ENCODE data around the gene USP15.
"Not testable (repeated sequence)": the region's sequence is repeated elsewhere in the genome, so short reads cannot be mapped to it uniquely, and the experiment has no call there.

USP15 gene

DNA sequence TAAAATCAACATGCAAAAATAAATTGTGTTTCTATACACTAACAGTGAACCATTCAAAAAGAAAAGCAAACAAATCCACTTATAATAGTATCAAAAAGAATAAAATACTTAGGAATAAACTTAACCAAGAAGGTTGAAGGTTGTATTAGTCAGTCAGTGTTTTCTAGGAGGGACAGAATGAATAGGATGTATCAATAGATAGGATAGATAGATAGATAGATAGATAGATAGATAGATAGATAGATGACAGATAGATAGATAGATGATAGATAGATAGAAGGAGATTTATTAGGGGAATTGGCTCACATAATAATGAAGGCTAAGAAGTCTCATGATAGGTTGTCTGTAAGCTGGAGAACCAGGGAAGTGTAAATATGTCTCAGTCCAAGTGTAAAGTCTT, 169.3 kb downstream of the USP15 start:
- H3K4me1 ChIP-seq (ENCODE audit: control insufficient read depth, insufficient read depth, low read length): no peaks in the 10 kb centered on the region
- H3K27ac ChIP-seq (ENCODE audit: low read depth, low read length): no peak overlapping the region
- no peaks in the 10 kb centered on the region for H3K36me3 ChIP-seq (ENCODE audit: control insufficient read depth, insufficient read depth, low read length)
- H3K27me3 ChIP-seq (ENCODE audit: control insufficient read depth, insufficient read depth, low read length): no peaks in the 10 kb centered on the region
- no peak overlapping the region for H3K9ac ChIP-seq (ENCODE audit: low read length)
- no peak overlapping the region for H3K4me3 ChIP-seq (ENCODE audit: low read length)

DNA sequence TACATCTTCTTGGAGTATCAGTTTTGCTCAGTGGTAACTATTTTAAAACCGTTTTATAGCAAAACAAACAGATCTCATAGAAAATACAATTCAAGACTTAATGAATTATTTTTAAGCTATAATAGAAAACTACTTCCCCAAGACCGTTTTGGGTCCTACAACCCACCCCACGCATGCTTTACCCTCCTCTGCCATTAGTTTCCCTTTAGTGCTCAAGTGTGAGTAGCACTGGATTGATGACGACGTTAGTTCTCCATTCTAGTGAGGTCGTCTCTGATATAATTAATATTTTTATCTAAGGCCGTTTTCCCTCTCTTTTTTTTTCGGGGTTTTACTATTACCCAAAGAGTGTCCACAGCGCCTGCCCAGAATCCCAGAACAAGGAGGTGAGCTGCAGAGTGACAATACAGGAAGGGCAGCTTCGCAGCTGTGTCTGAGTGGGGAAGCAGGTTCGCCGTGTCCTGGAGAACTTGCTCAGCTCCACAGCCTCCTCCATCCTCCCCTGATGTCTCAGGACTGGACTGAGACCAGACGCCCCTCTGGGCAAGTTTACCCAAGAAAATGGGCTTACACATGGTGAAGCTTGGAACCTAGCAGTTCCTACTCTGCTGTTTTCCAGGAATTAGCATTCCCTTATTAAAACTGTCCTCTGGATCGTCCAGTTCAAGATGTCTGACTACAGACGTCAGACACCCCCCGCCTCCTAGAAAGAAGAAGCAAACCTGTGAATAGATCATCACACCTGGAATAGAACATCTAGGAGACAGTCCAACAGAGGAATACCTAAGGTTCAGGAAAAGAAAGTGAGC, 174.5 kb downstream of the USP15 start:
- no peak overlapping the region for H3K9ac ChIP-seq (ENCODE audit: low read length)
- no peaks in the 10 kb centered on the region for H3K36me3 ChIP-seq (ENCODE audit: control insufficient read depth, insufficient read depth, low read length)
- H3K27me3 ChIP-seq (ENCODE audit: control insufficient read depth, insufficient read depth, low read length): no peaks in the 10 kb centered on the region
- H3K4me1 ChIP-seq (ENCODE audit: control insufficient read depth, insufficient read depth, low read length): no peaks in the 10 kb centered on the region
- peak overlapping the region; percentile 65 for H3K4me3 ChIP-seq (ENCODE audit: low read length)
- H3K27ac ChIP-seq (ENCODE audit: low read depth, low read length): no peak overlapping the region

DNA sequence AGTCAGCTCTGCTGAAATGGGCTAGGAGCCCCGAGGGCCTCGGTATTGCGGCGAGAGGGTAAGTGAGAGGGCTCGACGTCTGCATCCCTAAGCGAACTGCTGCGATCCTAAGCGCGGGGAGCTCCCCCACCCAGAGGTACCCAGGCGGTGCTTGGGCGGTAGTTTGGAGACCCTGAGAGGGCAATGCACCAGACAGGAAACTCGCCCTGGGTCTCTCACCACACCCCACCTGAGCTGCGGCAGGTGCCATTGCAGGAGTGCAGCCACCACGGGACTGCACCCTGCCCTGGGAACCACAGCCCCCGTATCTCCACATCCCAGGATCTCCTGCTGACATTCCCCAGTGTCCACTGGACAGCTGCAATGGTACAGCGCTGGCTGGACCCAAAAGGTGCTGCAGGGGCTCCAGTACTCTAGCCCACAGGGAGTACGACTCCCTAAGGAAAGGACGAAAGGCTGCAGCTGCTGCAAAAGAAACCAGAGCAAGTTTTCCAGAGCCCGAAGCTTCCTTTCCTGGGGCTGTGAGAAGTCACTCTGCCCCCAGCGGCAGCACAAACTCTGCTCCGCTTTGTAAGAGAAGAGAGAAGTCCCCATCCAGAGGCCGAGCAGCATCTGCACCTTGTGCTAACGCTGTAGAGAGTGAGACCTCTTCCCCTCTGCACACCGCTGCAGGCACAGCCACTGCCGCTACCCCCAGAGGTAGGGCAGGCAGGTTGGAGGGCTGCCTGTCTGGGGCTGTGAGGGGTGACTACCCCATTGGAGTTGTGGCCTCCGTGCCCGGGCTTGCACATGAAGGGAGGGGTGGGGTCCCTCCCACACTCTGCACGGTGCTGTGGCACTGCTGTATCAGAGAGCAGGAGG, 175.3 kb downstream of the USP15 start:
- Histone ChIP-seq H3K27ac (ENCODE audit: low read depth, low read length) (no peak overlapping the region), H3K9ac (ENCODE audit: low read length) (no peak overlapping the region), H3K4me3 (ENCODE audit: low read length) (peak overlapping the region; percentile 65)

DNA sequence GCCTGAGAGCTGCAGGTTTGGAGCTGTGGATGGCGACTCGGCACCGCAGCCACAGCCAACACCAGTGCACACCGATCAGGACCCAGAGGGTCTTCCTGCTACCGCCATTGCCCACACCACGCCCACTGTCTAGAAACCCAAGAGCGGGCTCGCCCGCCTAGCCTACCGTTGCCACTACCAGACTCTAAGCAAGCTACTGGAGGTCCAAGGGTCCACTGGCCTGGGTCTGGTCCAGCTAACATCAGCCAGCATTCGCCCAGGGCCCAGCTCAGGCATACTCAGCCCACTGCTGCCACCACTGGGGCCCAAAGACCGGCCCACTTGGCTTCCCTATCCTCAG, 175.9 kb downstream of the USP15 start:
- Histone ChIP-seq H3K9ac (ENCODE audit: low read length) (no peak overlapping the region), H3K4me1 (ENCODE audit: control insufficient read depth, insufficient read depth, low read length) (no peaks in the 10 kb centered on the region), H3K27me3 (ENCODE audit: control insufficient read depth, insufficient read depth, low read length) (no peaks in the 10 kb centered on the region), H3K4me3 (ENCODE audit: low read length) (peak overlapping the region; percentile 65), H3K36me3 (ENCODE audit: control insufficient read depth, insufficient read depth, low read length) (no peaks in the 10 kb centered on the region), H3K27ac (ENCODE audit: low read depth, low read length) (no peak overlapping the region)

More for the DNA sequence above, 175.3 kb downstream of the USP15 start:
- Histone ChIP-seq H3K4me1 (ENCODE audit: control insufficient read depth, insufficient read depth, low read length) (no peaks in the 10 kb centered on the region), H3K27me3 (ENCODE audit: control insufficient read depth, insufficient read depth, low read length) (no peaks in the 10 kb centered on the region), H3K36me3 (ENCODE audit: control insufficient read depth, insufficient read depth, low read length) (no peaks in the 10 kb centered on the region)

DNA sequence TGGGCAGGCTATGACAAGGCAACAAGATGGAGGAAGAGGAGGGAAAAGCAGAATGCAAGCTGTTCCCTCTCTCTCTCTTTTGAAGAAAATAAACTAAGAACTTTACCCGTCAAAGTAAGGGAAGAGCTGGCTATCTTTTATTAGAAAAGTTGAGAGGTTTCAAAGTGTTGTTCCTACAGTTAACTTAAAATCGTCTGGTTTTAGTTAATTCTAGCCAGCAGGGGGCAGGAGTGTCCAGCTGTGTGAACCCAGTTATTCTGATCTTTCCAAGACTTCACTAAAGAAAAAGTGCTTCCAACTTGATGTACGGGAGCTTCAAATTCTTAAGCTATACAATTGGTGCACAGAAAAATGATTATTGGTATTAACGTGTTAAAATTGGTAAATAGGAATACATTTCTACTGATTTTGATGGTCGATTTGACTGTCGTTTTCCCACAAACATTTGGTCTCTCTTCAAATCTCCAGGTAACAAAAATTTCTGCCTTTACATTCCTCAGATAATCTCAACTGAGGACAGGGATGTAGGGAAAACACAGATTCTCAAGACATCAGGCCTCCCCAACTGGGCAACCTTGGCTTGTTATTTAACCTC, 178.0 kb downstream of the USP15 start:
- no peak overlapping the region for H3K4me3 ChIP-seq (ENCODE audit: low read length)
- no peak overlapping the region for H3K27ac ChIP-seq (ENCODE audit: low read depth, low read length)
- no peaks in the 10 kb centered on the region for H3K4me1 ChIP-seq (ENCODE audit: control insufficient read depth, insufficient read depth, low read length)
- no peaks in the 10 kb centered on the region for H3K36me3 ChIP-seq (ENCODE audit: control insufficient read depth, insufficient read depth, low read length)
- no peaks in the 10 kb centered on the region for H3K27me3 ChIP-seq (ENCODE audit: control insufficient read depth, insufficient read depth, low read length)
- H3K9ac ChIP-seq (ENCODE audit: low read length): no peak overlapping the region

DNA sequence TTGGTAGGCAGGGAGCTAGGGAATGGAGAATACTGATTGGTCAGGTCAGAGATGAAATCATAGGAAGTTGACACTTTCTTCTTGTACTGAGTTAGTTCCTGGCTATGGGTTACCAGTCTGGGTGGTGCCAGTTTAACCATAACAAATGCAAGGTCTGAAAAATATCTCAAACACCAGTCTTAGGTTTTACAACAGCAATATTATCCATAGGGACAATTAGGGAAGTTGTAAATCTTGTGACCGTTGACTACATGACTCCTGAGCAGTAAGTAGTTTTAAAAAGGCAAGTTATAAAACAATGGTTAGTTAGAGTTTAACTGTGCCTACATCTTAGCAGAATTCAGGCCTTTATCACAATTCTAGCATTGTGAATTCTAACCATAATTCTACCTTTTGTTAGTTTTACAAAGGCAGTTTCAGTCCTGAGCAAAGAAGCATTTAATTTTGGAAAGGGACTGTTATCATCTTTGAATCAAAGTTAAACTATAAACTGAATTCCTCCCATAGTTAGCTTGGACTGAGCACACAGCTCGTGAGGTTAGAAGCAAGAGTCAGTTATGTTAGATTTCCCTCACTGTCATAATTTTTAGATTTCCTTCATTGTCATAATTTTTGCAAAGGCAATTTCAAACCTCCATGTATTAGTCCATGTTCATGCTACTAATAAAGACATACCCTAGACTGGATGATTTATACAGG, 186.7 kb downstream of the USP15 start:
- Histone ChIP-seq H3K4me3 (ENCODE audit: low read length) (no peak overlapping the region), H3K4me1 (ENCODE audit: control insufficient read depth, insufficient read depth, low read length) (no peaks in the 10 kb centered on the region), H3K36me3 (ENCODE audit: control insufficient read depth, insufficient read depth, low read length) (no peaks in the 10 kb centered on the region), H3K27me3 (ENCODE audit: control insufficient read depth, insufficient read depth, low read length) (no peaks in the 10 kb centered on the region), H3K9ac (ENCODE audit: low read length) (no peak overlapping the region), H3K27ac (ENCODE audit: low read depth, low read length) (no peak overlapping the region)

DNA sequence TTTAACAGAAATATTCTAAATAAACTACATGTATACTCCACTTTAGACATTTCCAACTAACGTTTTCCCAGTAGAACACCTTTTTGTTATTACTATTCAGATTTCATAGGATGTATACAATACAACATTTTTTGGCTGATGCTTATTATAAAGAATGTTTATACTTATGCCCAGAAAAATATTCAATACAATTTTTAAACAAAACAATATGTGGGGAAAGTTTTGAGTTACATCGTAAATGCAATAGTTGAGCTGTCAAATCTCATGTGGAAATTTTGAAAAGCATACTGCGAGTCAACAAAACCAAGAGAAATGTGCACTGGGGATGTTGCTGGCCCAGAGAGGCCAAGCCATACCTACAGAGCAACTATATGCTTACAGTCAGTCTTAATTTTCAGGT, 188.2 kb downstream of the USP15 start:
- Histone ChIP-seq H3K27me3 (ENCODE audit: control insufficient read depth, insufficient read depth, low read length) (no peaks in the 10 kb centered on the region), H3K9ac (ENCODE audit: low read length) (no peak overlapping the region), H3K36me3 (ENCODE audit: control insufficient read depth, insufficient read depth, low read length) (no peaks in the 10 kb centered on the region), H3K4me3 (ENCODE audit: low read length) (no peak overlapping the region), H3K27ac (ENCODE audit: low read depth, low read length) (no peak overlapping the region), H3K4me1 (ENCODE audit: control insufficient read depth, insufficient read depth, low read length) (no peaks in the 10 kb centered on the region)

DNA sequence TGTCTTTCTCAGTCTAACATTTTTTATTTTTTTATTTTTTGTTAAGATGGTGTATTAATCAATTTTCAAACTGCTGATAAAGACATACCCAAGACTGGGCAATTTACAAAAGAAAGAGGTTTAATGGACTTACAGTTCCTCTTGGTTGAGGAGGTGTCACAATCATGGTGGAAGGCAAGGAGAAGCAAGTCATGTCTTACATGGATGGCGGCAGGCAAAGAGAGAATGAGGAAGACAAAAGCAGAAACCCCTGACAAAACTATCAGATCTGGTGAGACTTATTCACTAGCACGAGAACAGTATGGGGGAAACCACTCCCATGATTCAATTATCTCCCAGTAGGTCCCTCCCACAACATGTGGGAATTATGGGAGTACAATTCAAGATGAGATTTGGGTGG, 195.2 kb downstream of the USP15 start:
- not testable (repeated sequence) for H3K27ac ChIP-seq (ENCODE audit: low read depth, low read length); H3K36me3 ChIP-seq (ENCODE audit: control insufficient read depth, insufficient read depth, low read length); H3K27me3 ChIP-seq (ENCODE audit: control insufficient read depth, insufficient read depth, low read length); H3K9ac ChIP-seq (ENCODE audit: low read length); H3K4me1 ChIP-seq (ENCODE audit: control insufficient read depth, insufficient read depth, low read length); H3K4me3 ChIP-seq (ENCODE audit: low read length)

DNA sequence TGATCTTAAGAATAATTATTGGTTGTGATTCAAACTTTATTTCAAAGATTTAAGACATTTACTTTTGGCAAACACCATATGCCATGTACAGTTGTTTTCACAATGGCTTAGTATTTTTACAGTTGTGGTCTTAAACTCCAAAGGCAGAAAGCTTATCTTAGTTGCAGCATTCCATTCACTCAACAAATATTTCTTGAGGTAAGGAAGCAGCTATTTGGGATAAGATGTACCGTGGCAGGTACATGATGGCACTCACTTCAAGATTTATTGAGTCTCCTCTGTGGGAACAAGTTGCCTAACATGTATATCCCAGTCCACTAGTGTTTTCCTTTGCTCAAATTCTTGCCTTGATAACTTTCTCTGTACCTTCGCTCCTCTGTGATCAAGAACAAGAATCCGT, 198.4 kb downstream of the USP15 start:
- Histone ChIP-seq H3K27me3 (ENCODE audit: control insufficient read depth, insufficient read depth, low read length) (no peaks in the 10 kb centered on the region), H3K27ac (ENCODE audit: low read depth, low read length) (no peak overlapping the region), H3K36me3 (ENCODE audit: control insufficient read depth, insufficient read depth, low read length) (no peaks in the 10 kb centered on the region), H3K9ac (ENCODE audit: low read length) (no peak overlapping the region), H3K4me3 (ENCODE audit: low read length) (no peak overlapping the region), H3K4me1 (ENCODE audit: control insufficient read depth, insufficient read depth, low read length) (no peaks in the 10 kb centered on the region)

DNA sequence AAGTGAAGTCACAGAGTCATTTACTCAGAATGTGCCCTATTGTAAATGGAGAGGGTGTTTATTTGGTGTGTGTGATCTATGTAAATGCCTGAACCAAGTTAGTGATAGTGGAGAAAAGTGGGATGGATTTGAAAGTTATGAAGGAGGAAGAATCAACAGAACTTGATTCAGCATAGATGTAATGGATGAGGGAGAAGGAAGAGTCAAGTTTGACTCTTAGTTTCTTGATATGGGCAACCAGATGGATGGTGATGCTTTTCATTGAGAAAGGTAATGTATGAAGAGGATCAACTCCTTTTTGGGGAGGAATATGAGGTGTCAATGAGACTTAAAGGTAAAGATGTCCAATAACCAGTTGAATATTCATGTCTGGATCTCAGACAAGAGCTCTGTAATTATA, 199.8 kb downstream of the USP15 start:
- Histone ChIP-seq H3K27me3 (ENCODE audit: control insufficient read depth, insufficient read depth, low read length) (no peaks in the 10 kb centered on the region), H3K36me3 (ENCODE audit: control insufficient read depth, insufficient read depth, low read length) (no peaks in the 10 kb centered on the region), H3K4me3 (ENCODE audit: low read length) (no peak overlapping the region), H3K27ac (ENCODE audit: low read depth, low read length) (no peak overlapping the region), H3K4me1 (ENCODE audit: control insufficient read depth, insufficient read depth, low read length) (no peaks in the 10 kb centered on the region), H3K9ac (ENCODE audit: low read length) (no peak overlapping the region)

DNA sequence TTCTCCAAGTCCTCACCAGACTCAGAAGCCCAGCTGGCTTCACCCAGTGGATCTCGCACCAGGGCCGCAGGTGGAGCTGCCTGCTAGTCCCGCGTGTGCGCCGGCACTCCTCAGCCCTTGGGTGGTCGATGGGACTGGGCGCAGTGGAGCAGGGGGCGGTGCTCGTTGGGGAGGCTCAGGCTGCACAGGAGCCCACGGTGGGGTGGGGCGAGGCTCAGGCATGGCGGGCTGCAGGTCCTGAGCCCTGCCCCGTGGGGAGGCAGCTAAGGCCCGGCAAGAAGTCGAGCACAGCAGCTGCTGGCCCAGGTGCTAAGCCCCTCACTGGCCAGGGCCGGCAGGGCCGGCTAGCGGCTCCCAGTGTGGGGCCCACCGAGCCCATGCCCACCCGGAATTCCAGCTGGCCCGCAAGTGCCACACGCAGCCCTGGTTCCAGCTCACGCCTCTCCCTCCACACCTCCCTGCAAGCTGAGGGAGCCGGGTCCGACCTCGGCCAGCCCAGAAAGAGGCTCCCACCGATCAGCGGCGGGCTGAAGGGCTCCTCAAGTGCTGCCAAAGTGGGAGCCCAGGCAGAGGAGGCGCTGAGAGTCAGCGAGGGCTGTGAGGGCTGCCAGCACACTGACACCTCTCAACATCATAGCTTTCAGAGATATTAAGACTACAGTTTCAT, 201.1 kb downstream of the USP15 start:
- H3K27ac ChIP-seq (ENCODE audit: low read depth, low read length); H3K9ac ChIP-seq (ENCODE audit: low read length); H3K36me3 ChIP-seq (ENCODE audit: control insufficient read depth, insufficient read depth, low read length); H3K27me3 ChIP-seq (ENCODE audit: control insufficient read depth, insufficient read depth, low read length); H3K4me1 ChIP-seq (ENCODE audit: control insufficient read depth, insufficient read depth, low read length); H3K4me3 ChIP-seq (ENCODE audit: low read length): not testable (repeated sequence)

DNA sequence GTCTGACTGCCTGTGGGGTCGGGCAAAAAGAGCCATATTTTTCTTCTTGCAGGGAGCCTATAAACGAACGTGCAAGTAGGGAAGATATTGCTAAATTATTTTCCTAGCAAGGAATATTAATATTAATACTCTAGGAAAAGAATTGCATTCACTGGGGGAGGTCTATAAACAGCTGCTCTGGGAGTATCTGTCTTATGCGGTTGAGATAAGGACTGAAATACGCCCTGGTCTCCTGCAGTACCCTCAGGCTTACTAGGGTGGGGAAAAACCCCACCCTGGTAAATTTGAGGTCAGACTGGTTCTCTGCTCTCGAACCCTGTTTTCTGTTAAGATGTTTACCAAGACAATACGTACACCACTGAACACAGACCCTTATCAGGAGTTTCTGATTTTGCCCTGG, 203.0 kb downstream of the USP15 start:
- not testable (repeated sequence) for H3K4me1 ChIP-seq (ENCODE audit: control insufficient read depth, insufficient read depth, low read length)

More for the DNA sequence above, 203.0 kb downstream of the USP15 start:
- not testable (repeated sequence) for H3K27ac ChIP-seq (ENCODE audit: low read depth, low read length); H3K36me3 ChIP-seq (ENCODE audit: control insufficient read depth, insufficient read depth, low read length); H3K9ac ChIP-seq (ENCODE audit: low read length); H3K27me3 ChIP-seq (ENCODE audit: control insufficient read depth, insufficient read depth, low read length); H3K4me3 ChIP-seq (ENCODE audit: low read length)

All from rectal smooth muscle tissue (tissue), 1 donor.